Chondrocyte (in vitro differentiated cells): ENCODE data around the gene LACTBL1. TPM values are rescaled to one million over a fixed set of nuclear protein-coding genes. Genes with fewer than 3 reads are reported as not detected.

Experiments
- DNase-seq: peaks from one replicate; pipeline ENCODE4 v3.0.0; 2021; ENCODE audit warnings: mixed read lengths, low spot score
- H3K27ac Mint-ChIP-seq: one replicate; pipeline ENCODE4 v1.8.0; 2021; ENCODE audit warnings: mild to moderate bottlenecking, moderate library complexity, mixed read lengths; ENCODE audit not compliant: unreplicated experiment
- H3K27me3 Mint-ChIP-seq: 2 replicates; pipeline ENCODE4 v1.8.0; 2021; ENCODE audit warnings: low read depth, mixed read lengths
- H3K36me3 Mint-ChIP-seq: 2 replicates; pipeline ENCODE4 v1.8.0; 2021; ENCODE audit warnings: low read depth, mixed read lengths
- H3K4me1 Mint-ChIP-seq: 2 replicates; pipeline ENCODE4 v1.8.0; 2021; ENCODE audit warnings: low read depth, mild to moderate bottlenecking, mixed read lengths
- H3K4me3 Mint-ChIP-seq: one replicate; pipeline ENCODE4 v1.8.0; 2021; ENCODE audit warnings: mild to moderate bottlenecking, moderate library complexity, mixed read lengths; ENCODE audit not compliant: unreplicated experiment
- H3K9me3 Mint-ChIP-seq: 2 replicates; pipeline ENCODE4 v1.8.0; 2021; ENCODE audit warnings: low read depth, mixed read lengths
- CTCF ChIP-seq: fragments of 200-600 bp; sonication (generic); IDR thresholded peaks from 2 replicates; pipeline ENCODE4 v1.5.0; 2021; ENCODE audit warnings: antibody characterized with exemption, mild to moderate bottlenecking, moderate library complexity
- total RNA-seq: library from RNA; stranded (reverse); gene quantifications from 3 replicates; pipeline ENCODE4 v1.2.1, GENCODE V29; 2021

LACTBL1 gene
- total RNA-seq, 1 donor from 2014 or later: not detected

DNA sequence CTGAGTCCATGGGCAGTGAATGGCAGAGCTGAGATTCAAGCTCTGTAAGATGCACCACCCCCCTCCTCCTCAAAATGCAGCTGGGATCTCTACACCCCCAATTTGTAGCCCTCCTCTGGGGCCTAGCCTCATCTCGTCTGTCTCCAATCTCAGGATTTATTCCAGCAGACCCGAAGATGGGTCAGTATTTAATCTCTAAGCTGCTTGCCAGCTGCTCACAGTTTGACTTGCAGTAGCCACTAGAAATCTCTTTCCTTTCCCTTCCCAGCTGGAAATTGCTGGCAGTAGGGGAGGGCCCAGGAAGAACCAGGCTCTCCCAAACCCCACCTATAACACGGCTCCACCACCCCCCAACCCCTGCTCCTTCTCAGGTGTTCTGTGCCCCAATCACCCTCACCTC, 1.5 kb downstream of the LACTBL1 start:
- Mint-ChIP-seq H3K27ac (no peak overlapping the region), H3K4me3 (no peak overlapping the region), H3K36me3 (peaks cover 3% of the 10 kb centered on the region), H3K4me1 (peaks cover 26% of the 10 kb centered on the region), H3K27me3 (no peaks in the 10 kb centered on the region), H3K9me3 (peaks cover 7% of the 10 kb centered on the region)
- no peak for TF ChIP-seq CTCF
- no peak for DNase-seq

GRCh38 chr1:22970096-22970495, 2.6 kb downstream of the LACTBL1 start:
- Mint-ChIP-seq H3K36me3 (peaks cover 3% of the 10 kb centered on the region), H3K27ac (no peak overlapping the region), H3K4me1 (peaks cover 21% of the 10 kb centered on the region), H3K4me3 (no peak overlapping the region), H3K9me3 (peaks cover 14% of the 10 kb centered on the region), H3K27me3 (no peaks in the 10 kb centered on the region)
- TF ChIP-seq CTCF: no peak
- DNase-seq: no peak

GRCh38 chr1:22969304-22969709, 3.4 kb downstream of the LACTBL1 start:
- Mint-ChIP-seq H3K27me3 (no peaks in the 10 kb centered on the region), H3K27ac (peak overlapping the region; percentile 78), H3K36me3 (peaks cover 3% of the 10 kb centered on the region), H3K4me3 (no peak overlapping the region), H3K4me1 (peaks cover 21% of the 10 kb centered on the region), H3K9me3 (peaks cover 14% of the 10 kb centered on the region)
- no peak for TF ChIP-seq CTCF
- no peak for DNase-seq

- Mint-ChIP-seq H3K27ac (no peak overlapping the region), H3K9me3 (peaks cover 14% of the 10 kb centered on the region), H3K4me1 (peaks cover 21% of the 10 kb centered on the region), H3K36me3 (peaks cover 3% of the 10 kb centered on the region), H3K4me3 (no peak overlapping the region), H3K27me3 (no peaks in the 10 kb centered on the region)
- no peak for DNase-seq
- TF ChIP-seq CTCF: no peak
These were observed 4.8 kb downstream of the LACTBL1 start for GRCh38 chr1:22967833-22968232.

DNA sequence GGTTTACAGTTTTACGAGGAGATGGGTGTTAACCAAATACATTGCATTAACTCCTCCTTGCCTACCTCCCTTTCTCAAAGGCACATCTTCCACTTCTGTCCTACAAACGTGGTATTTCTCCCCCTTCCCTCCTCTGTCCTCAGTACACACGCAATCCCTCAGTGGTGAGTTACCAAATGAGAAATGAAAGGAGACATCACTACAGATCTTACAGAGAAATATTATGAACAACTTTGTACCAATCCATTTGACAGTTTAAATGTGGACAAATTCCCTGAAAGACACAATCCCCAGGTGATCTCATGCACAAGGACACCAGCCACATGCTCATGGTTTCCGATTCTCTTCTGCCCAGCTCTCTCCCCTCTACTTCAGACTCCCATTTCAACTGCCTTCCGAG, 6.4 kb downstream of the LACTBL1 start:
- peaks cover 3% of the 10 kb centered on the region for H3K36me3 Mint-ChIP-seq
- no peak overlapping the region for H3K4me3 Mint-ChIP-seq
- TF ChIP-seq CTCF: no peak
- no peaks in the 10 kb centered on the region for H3K27me3 Mint-ChIP-seq
- H3K9me3 Mint-ChIP-seq: peaks cover 14% of the 10 kb centered on the region
- no peak overlapping the region for H3K27ac Mint-ChIP-seq
- no peak for DNase-seq
- peaks cover 15% of the 10 kb centered on the region for H3K4me1 Mint-ChIP-seq
